GM18951 (cell line): Measurements from ENCODE around the gene NMS.

ENCODE experiments used
- POLR2A ChIP-seq: IDR thresholded peaks from 4 replicates; pipeline ENCODE4 v1.6.1; 2011; ENCODE audit warnings: mild to moderate bottlenecking; ENCODE audit not compliant: insufficient read length, insufficient read depth; ENCODE audit errors: extremely low read depth
- in situ Hi-C: fragments of 300-500 bp; cut with MboI; formaldehyde crosslinking; loops from one replicate; pipeline ENCODE4 v1.12.0; 2022; ENCODE audit warnings: low sequenced_read_pairs, mixed read lengths, inconsistent platforms; ENCODE audit not compliant: unreplicated experiment

The NMS gene

GRCh38 chr2:100470182-100470581 is at the start of gene NMS:
NMS (plus strand) TSS chr2:100470482; CDS start chr2:100470489, 7 bp downstream.
- in situ Hi-C loops: no loop called here
- TF ChIP-seq POLR2A: no peak

GRCh38 chr2:100422320-100423055 is 47.8 kb upstream of the NMS start:
- in situ Hi-C loops: no loop called here
- no peak for TF ChIP-seq POLR2A

- no peak for TF ChIP-seq POLR2A
These were observed 46.7 kb upstream of the NMS start for GRCh38 chr2:100423631-100424030.

GRCh38 chr2:100424277-100424875 is 45.9 kb upstream of the NMS start:
- in situ Hi-C loops: no loop called here
- no peak for TF ChIP-seq POLR2A

More at GRCh38 chr2:100423631-100424030, 46.7 kb upstream of the NMS start:
- in situ Hi-C loops: no loop called here

- in situ Hi-C loops: no loop called here
- no peak for TF ChIP-seq POLR2A
These were observed 45.2 kb upstream of the NMS start for GRCh38 chr2:100425107-100425506.

- TF ChIP-seq POLR2A: no peak
- in situ Hi-C loops: no loop called here
These were observed 44.5 kb upstream of the NMS start for GRCh38 chr2:100425573-100426383.

- in situ Hi-C loops: no loop called here
- no peak for TF ChIP-seq POLR2A
These were observed 43.9 kb upstream of the NMS start for GRCh38 chr2:100426384-100426720.

GRCh38 chr2:100427111-100427510 is 43.2 kb upstream of the NMS start:
- no peak for TF ChIP-seq POLR2A
- in situ Hi-C loops: no loop called here

GRCh38 chr2:100427627-100428258 is 42.5 kb upstream of the NMS start:
- no peak for TF ChIP-seq POLR2A
- in situ Hi-C loops: no loop called here

GRCh38 chr2:100429726-100430125 is 40.6 kb upstream of the NMS start:
- in situ Hi-C loops: no loop called here
- TF ChIP-seq POLR2A: no peak

GRCh38 chr2:100437751-100438150 is 32.5 kb upstream of the NMS start:
- no peak for TF ChIP-seq POLR2A
- in situ Hi-C loops: no loop called here

GRCh38 chr2:100446696-100447095 is 23.6 kb upstream of the NMS start:
- in situ Hi-C loops: no loop called here
- no peak for TF ChIP-seq POLR2A

GRCh38 chr2:100451092-100451491 is 19.2 kb upstream of the NMS start:
- in situ Hi-C loops: no loop called here
- no peak for TF ChIP-seq POLR2A
